ENCODE measurements around the gene MFNG. TPM values are rescaled to one million over a fixed set of nuclear protein-coding genes. Genes with fewer than 3 reads are reported as not detected.

MFNG gene
- total RNA-seq, 2 experiments from 2014 or later = 225 to 235 TPM

DNA sequence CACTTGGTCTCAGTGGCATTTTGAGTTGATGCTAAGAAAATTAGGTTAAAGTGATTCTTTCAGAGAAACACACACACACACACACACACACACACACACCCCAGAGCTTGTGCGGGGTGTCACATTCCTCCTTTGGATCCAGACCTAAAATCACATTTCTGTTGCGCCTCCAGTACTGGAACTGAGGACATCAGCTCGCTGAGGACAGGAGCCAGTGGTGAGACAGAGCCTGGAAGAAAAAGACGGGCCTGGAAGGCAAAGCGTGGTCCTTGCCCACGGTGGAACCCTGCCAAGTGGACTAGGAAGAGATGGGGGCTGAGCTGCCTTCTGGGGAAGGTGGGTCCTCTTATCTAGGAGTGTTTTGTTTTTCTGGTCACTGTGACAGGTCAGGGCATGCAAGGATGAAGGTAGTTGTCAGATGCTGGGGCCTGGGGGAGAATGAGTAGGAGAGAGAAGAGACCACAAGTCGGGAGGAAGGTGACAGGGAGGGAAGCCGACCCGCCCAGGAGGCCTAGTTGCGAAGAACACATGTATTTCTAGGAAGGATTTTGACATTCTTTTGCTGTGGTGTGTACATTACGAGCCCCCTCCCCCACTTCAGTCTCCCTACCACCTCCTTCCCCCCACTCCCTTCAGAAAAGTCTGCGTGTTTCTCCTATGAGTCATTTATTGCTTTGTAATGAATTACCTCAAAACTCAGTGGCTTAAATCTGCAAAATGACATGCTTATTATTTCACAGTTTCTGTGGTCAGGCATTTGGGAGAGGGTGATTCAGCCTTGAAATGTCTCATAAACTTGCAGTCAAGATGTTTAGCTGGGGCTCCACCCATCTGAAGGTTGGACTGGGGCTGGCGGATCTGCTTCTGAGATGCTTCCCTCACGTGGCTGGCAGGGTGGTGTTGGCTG lies 54.1 kb downstream of the MFNG start:
- TF ChIP-seq EZH2phosphoT487 (IDR thresholded peaks at IDR 0.05; ENCODE audit: borderline replicate concordance, low read depth, low read length) = no peak
- TF ChIP-seq, protein P1, sequence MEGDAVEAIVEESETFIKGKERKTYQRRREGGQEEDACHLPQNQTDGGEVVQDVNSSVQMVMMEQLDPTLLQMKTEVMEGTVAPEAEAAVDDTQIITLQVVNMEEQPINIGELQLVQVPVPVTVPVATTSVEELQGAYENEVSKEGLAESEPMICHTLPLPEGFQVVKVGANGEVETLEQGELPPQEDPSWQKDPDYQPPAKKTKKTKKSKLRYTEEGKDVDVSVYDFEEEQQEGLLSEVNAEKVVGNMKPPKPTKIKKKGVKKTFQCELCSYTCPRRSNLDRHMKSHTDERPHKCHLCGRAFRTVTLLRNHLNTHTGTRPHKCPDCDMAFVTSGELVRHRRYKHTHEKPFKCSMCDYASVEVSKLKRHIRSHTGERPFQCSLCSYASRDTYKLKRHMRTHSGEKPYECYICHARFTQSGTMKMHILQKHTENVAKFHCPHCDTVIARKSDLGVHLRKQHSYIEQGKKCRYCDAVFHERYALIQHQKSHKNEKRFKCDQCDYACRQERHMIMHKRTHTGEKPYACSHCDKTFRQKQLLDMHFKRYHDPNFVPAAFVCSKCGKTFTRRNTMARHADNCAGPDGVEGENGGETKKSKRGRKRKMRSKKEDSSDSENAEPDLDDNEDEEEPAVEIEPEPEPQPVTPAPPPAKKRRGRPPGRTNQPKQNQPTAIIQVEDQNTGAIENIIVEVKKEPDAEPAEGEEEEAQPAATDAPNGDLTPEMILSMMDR (conservative IDR thresholded peaks at IDR 0.05; ENCODE audit: low read length) = no peak
- no peaks in the 10 kb centered on the region for H3K4me1 ChIP-seq (ENCODE audit: insufficient read depth, low read length, poor library complexity, severe bottlenecking)
- no TSS peak for BruUV-seq (replicated peaks)
- H3K4me2 ChIP-seq (ENCODE audit: low read length) = no peak overlapping the region
- intact Hi-C loops (cut with micrococcal nuclease; ENCODE audit: unreplicated experiment) = no loop called here
- DNase-seq (ENCODE audit: low spot score) = no peak
- no peak overlapping the region for H3K4me3 ChIP-seq (ENCODE audit: low read depth, low read length, poor library complexity, severe bottlenecking)
- POLR2A ChIA-PET = no interaction called here
- H3K9me3 ChIP-seq (ENCODE audit: low read length) = no peaks in the 10 kb centered on the region
- H2AFZ ChIP-seq (ENCODE audit: low read length) = no peak overlapping the region
- CTCF ChIA-PET (ENCODE audit: unreplicated experiment) = no interaction called here
- no peaks in the 10 kb centered on the region for H3K79me2 ChIP-seq (ENCODE audit: insufficient read depth, low read depth, low read length)
- H4K20me1 ChIP-seq (ENCODE audit: insufficient read depth, low read length) = no peaks in the 10 kb centered on the region
- H3K36me3 ChIP-seq (ENCODE audit: insufficient read depth, low read length) = no peaks in the 10 kb centered on the region
- no peak overlapping the region for H3K27ac ChIP-seq (ENCODE audit: low read depth, low read length, poor library complexity, severe bottlenecking)
- H3K9me2 ChIP-seq (ENCODE audit: insufficient read depth, low read length) = no peaks in the 10 kb centered on the region

DNA sequence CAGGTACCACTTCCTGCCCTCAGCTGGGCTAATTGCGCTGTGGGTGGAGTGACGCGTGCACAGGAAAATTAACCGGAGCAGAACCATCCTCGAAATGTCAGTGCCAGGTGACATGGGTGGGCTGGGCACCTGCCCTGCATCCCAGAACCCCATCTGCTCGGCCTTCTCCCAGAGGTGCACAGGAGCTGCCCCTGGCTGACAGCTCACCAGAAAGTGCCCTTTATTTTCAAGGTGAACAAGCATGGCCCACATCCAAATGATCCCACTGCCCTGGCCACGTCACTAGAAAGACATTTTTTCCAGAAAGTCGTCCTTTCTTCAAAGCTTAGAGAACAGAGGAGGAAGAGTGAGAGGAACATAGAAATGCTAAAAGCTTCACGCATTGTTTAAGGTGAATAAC lies 54.8 kb downstream of the MFNG start:
- Histone ChIP-seq H3K79me2 (ENCODE audit: insufficient read depth, low read depth, low read length) (no peaks in the 10 kb centered on the region), H3K9me3 (ENCODE audit: low read length) (no peaks in the 10 kb centered on the region), H3K4me3 (ENCODE audit: low read depth, low read length, poor library complexity, severe bottlenecking) (no peak overlapping the region), H2AFZ (ENCODE audit: low read length) (no peak overlapping the region), H3K27ac (ENCODE audit: low read depth, low read length, poor library complexity, severe bottlenecking) (no peak overlapping the region), H3K4me2 (ENCODE audit: low read length) (no peak overlapping the region), H3K4me1 (ENCODE audit: insufficient read depth, low read length, poor library complexity, severe bottlenecking) (no peaks in the 10 kb centered on the region), H3K36me3 (ENCODE audit: insufficient read depth, low read length) (no peaks in the 10 kb centered on the region), H4K20me1 (ENCODE audit: insufficient read depth, low read length) (no peaks in the 10 kb centered on the region), H3K9me2 (ENCODE audit: insufficient read depth, low read length) (no peaks in the 10 kb centered on the region)
- DNase-seq (ENCODE audit: low spot score) = no peak
- ChIA-PET POLR2A (no interaction called here), CTCF (ENCODE audit: unreplicated experiment) (no interaction called here)
- TF ChIP-seq, protein P1 (conservative IDR thresholded peaks at IDR 0.05; ENCODE audit: low read length) = no peak
- TF ChIP-seq EZH2phosphoT487 (IDR thresholded peaks at IDR 0.05; ENCODE audit: borderline replicate concordance, low read depth, low read length) = no peak
- intact Hi-C loops (cut with micrococcal nuclease; ENCODE audit: unreplicated experiment) = no loop called here
- BruUV-seq (replicated peaks) = no TSS peak

DNA sequence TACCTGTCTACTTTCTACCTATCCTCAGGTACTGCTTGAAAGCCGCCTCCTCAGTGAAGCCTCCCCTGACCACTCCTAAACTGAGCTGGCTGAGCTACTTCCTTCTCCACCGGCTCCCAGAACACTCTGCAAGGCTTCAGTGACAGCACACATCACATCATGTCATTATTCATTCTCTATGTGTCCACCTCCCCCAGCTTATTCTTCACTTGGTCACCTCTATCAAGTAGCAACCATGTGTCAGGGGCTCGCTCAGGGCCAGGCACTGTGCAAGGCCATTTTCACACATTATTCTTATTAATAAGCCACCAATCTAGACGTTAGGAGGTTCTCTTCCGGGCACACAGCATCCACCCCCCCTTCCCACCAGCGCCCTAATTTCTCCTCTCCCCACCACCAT lies 55.2 kb downstream of the MFNG start:
- Histone ChIP-seq H4K20me1 (ENCODE audit: insufficient read depth, low read length) (no peaks in the 10 kb centered on the region), H3K79me2 (ENCODE audit: insufficient read depth, low read depth, low read length) (no peaks in the 10 kb centered on the region), H3K27ac (ENCODE audit: low read depth, low read length, poor library complexity, severe bottlenecking) (no peak overlapping the region), H3K9me2 (ENCODE audit: insufficient read depth, low read length) (no peaks in the 10 kb centered on the region), H3K9me3 (ENCODE audit: low read length) (no peaks in the 10 kb centered on the region), H3K4me3 (ENCODE audit: low read depth, low read length, poor library complexity, severe bottlenecking) (no peak overlapping the region), H3K4me1 (ENCODE audit: insufficient read depth, low read length, poor library complexity, severe bottlenecking) (no peaks in the 10 kb centered on the region), H3K36me3 (ENCODE audit: insufficient read depth, low read length) (no peaks in the 10 kb centered on the region), H2AFZ (ENCODE audit: low read length) (no peak overlapping the region), H3K4me2 (ENCODE audit: low read length) (no peak overlapping the region)
- POLR2A ChIA-PET = no interaction called here
- no peak for DNase-seq (ENCODE audit: low spot score)
- CTCF ChIA-PET (ENCODE audit: unreplicated experiment) = no interaction called here
- TF ChIP-seq, protein P1 (conservative IDR thresholded peaks at IDR 0.05; ENCODE audit: low read length) = no peak
- TF ChIP-seq EZH2phosphoT487 (IDR thresholded peaks at IDR 0.05; ENCODE audit: borderline replicate concordance, low read depth, low read length) = no peak
- no TSS peak for BruUV-seq (replicated peaks)
- intact Hi-C loops (cut with micrococcal nuclease; ENCODE audit: unreplicated experiment) = no loop called here
